Activated naive CD8-positive, alpha-beta T cell treated with anti-CD3 and anti-CD28 coated beads, Interleukin-2, amount 50 U/mL, for 16 hours (primary cell): ENCODE results near the gene ARHGAP40.

Source experiments
- DNase-seq: peaks from one replicate; pipeline ENCODE4 v3.0.0-alpha.2; 2020; ENCODE audit warnings: low read depth, low spot score

ARHGAP40 gene

GRCh38 chr20:38674765-38675133 is 73.1 kb downstream of the ARHGAP40 start:
- no peak for DNase-seq

GRCh38 chr20:38676576-38676975 is 75.0 kb downstream of the ARHGAP40 start:
- no peak for DNase-seq

GRCh38 chr20:38680500-38681306 is 79.1 kb downstream of the ARHGAP40 start:
- DNase-seq = no peak

GRCh38 chr20:38685271-38685670 is 83.7 kb downstream of the ARHGAP40 start:
- no peak for DNase-seq

GRCh38 chr20:38685853-38686473 is 84.4 kb downstream of the ARHGAP40 start:
- DNase-seq = no peak

- no peak for DNase-seq
Measured at GRCh38 chr20:38692436-38693411, 91.1 kb downstream of the ARHGAP40 start.

- DNase-seq = no peak
Measured at GRCh38 chr20:38697306-38697705, 95.7 kb downstream of the ARHGAP40 start.

GRCh38 chr20:38698541-38698940 is 96.9 kb downstream of the ARHGAP40 start:
- no peak for DNase-seq

- no peak for DNase-seq
Measured at GRCh38 chr20:38700141-38700540, 98.5 kb downstream of the ARHGAP40 start.
